Heart left ventricle (tissue), 13 donors: ENCODE measurements around the gene LRRC63.

Experiments used
- CTCF ChIP-seq, 12 donors: fragments of 200-600 bp; sonication (generic) in 4 of 12; IDR thresholded peaks; one replicate each; pipeline versions ENCODE4 v1.5.0 to v1.8.0; 2018 to 2022; ENCODE audit warnings: antibody characterized with exemption in 12 of 12, mild to moderate bottlenecking in 5 of 12
- POLR2A ChIP-seq, 2 donors: fragments of 450-650 bp; IDR thresholded peaks; one replicate each; pipeline ENCODE4 v1.6.1; 2017; ENCODE audit warnings: antibody characterized with exemption in 2 of 2, mild to moderate bottlenecking in 2 of 2, moderate library complexity in 2 of 2
- donor health status: ischemic (EF 13 %, LVEDD 7.1; RV severe dilation, severe dysfunction).
- donor health status: DM: no; HTN: yes; CAD: no.
- donor health status: DM: no; HTN: no; CAD: no.
- donor health status: ischemic (EF 25% LVEDD 6.9; RV normal size, moderate dysfunction).
- donor health status: ischemic (EF 25% LVEDD 5.7; RV mildly dilated, moderate dysfunction).
- donor health status: ischemic (EF 35%, LVEDD 5.7; RV mildly dilated, moderate dysfunction).
- donor health status: nonischemic (EF 11% LVEDD 7.7; RV severe dilation, severe dysfunction).
- donor health status: DM: yes; HTN: yes; CAD: no.
- donor health status: PGD.
- donor health status: ischemic (EF 29% LVEDD 5.4; RV normal size, mild dysfunction).
- donor health status: nonischemic (EF 23%, LVEDD 6.1; RV moderate dilation, normal function).

DNA sequence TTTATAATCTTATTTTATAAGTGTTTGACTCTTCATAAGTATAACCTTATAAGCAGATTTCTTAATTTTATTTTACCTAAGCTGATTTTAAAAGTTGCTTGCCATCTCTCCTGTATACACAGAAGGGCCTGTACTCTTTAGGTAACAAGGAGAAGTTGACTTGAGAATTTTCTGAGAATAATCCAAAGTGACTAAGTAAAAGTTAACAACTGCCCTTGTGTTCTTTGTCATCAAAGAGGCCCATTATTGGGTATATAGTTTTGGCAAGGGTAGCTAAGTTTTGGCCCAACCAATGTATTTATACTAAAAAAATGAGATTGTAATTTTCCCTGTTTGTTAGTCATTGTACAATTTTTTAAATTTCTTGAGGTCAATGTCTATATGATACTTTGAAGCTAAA, 32.9 kb upstream of the LRRC63 start:
- TF ChIP-seq CTCF (IDR thresholded peaks at IDR 0.05), result no peak
- no peak for TF ChIP-seq POLR2A (IDR thresholded peaks at IDR 0.05)
